ENCODE measurements around the gene BAHCC1.

Gene BAHCC1

DNA sequence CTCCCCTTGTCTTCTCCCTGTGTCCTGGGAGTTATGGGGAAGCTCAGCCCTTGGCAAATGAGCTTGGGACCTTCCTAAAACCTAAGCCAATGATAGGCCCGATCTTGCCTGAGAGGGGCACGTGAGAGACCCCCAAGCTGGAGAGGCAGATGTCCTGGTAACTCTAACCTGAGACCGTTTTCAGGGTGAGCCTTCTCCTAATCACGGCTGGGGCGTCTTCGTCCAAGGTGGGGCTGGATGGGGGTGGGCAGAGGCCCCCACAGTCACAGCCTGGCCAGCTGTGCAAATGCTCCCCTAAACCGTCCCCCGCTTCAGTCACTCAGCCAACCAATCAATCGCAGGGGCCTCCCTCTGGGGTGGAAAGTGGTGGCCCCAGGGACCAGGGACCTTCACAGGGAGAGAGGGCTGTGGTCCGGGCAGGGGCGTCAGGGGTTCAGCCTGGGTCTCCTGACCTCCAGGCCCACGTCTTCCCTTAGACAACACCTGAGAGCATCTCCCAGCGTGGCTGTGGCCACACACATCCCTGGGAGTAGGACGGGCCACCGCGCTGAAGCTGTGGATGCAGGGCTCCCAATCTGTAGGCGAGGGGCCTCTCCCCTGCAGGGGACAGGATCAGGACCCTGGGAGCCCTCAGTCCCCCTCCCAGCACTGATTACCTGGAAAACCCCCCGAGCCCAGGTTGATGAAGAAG is 86.7 kb downstream of the BAHCC1 start:
- no peaks in the 10 kb centered on the region for H4K20me1 ChIP-seq
- H3K9me3 ChIP-seq = no peaks in the 10 kb centered on the region
- peaks cover 87% of the 10 kb centered on the region for H3K4me1 ChIP-seq
- H3K36me3 ChIP-seq = no peaks in the 10 kb centered on the region
- H3K27me3 ChIP-seq = no peaks in the 10 kb centered on the region
- TF ChIP-seq Cebpa-rat (IDR thresholded peaks at IDR 0.05) = no peak
- H3K4me2 ChIP-seq = peak overlapping the region; percentile 96
- peak overlapping the region; percentile 99 for H3K27ac ChIP-seq
- peak overlapping the region; percentile 82 for H3K9ac ChIP-seq
- peak overlapping the region; percentile 67 for H3K4me3 ChIP-seq

GRCh38 chr17:81482673-81483072 is 87.4 kb downstream of the BAHCC1 start:
- TF ChIP-seq Cebpa-rat (IDR thresholded peaks at IDR 0.05) = no peak
- Histone ChIP-seq H3K4me2 (peak overlapping the region; percentile 96), H3K9me3 (no peaks in the 10 kb centered on the region), H3K9ac (peak overlapping the region; percentile 82), H3K27ac (peak overlapping the region; percentile 99), H4K20me1 (no peaks in the 10 kb centered on the region), H3K4me1 (peaks cover 92% of the 10 kb centered on the region), H3K27me3 (no peaks in the 10 kb centered on the region), H3K4me3 (peak overlapping the region; percentile 67), H3K36me3 (no peaks in the 10 kb centered on the region)

- H3K36me3 ChIP-seq = no peaks in the 10 kb centered on the region
- TF ChIP-seq Cebpa-rat (IDR thresholded peaks at IDR 0.05) = no peak
- peak overlapping the region; percentile 96 for H3K4me2 ChIP-seq
- H3K4me1 ChIP-seq = peaks cover 89% of the 10 kb centered on the region
- H3K4me3 ChIP-seq = peak overlapping the region; percentile 67
- H4K20me1 ChIP-seq = no peaks in the 10 kb centered on the region
- peak overlapping the region; percentile 99 for H3K27ac ChIP-seq
- H3K9me3 ChIP-seq = no peaks in the 10 kb centered on the region
- no peaks in the 10 kb centered on the region for H3K27me3 ChIP-seq
- H3K9ac ChIP-seq = peak overlapping the region; percentile 82
These were observed 88.0 kb downstream of the BAHCC1 start for GRCh38 chr17:81483085-81483861.

DNA sequence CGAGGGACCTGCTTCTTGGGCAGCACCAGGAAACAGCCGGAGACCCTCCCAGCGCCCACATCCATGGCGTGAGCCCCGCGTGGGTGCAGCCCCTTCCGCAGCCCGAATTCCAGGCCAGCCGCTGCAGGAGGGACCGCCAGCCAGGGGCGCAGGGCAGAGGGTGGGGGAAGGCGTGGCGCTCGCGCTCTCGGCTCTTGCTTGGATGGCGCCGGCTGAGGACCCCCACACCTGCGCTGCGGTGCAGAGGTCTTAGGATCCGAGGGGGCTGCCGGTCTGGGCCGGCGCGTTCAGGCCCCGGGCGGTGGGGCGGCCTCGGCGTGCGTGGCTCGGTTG is 88.6 kb downstream of the BAHCC1 start:
- Histone ChIP-seq H3K27me3 (no peaks in the 10 kb centered on the region), H3K4me2 (peak overlapping the region; percentile 96), H3K27ac (peak overlapping the region; percentile 99), H3K4me1 (peaks cover 92% of the 10 kb centered on the region), H3K9ac (peak overlapping the region; percentile 82), H3K36me3 (no peaks in the 10 kb centered on the region), H3K4me3 (peak overlapping the region; percentile 67), H4K20me1 (no peaks in the 10 kb centered on the region), H3K9me3 (no peaks in the 10 kb centered on the region)
- no peak for TF ChIP-seq Cebpa-rat (IDR thresholded peaks at IDR 0.05)

- H3K36me3 ChIP-seq = no peaks in the 10 kb centered on the region
- no peaks in the 10 kb centered on the region for H3K9me3 ChIP-seq
- TF ChIP-seq Cebpa-rat (IDR thresholded peaks at IDR 0.05) = no peak
- peak overlapping the region; percentile 67 for H3K4me3 ChIP-seq
- H3K4me1 ChIP-seq = peaks cover 92% of the 10 kb centered on the region
- peak overlapping the region; percentile 82 for H3K9ac ChIP-seq
- peak overlapping the region; percentile 99 for H3K27ac ChIP-seq
- no peaks in the 10 kb centered on the region for H4K20me1 ChIP-seq
- H3K4me2 ChIP-seq = peak overlapping the region; percentile 96
- no peaks in the 10 kb centered on the region for H3K27me3 ChIP-seq
These were observed 89.1 kb downstream of the BAHCC1 start for GRCh38 chr17:81484195-81484979.

GRCh38 chr17:81486199-81486810 is 91.0 kb downstream of the BAHCC1 start:
- Histone ChIP-seq H3K4me3 (peak overlapping the region; percentile 77), H3K27me3 (no peaks in the 10 kb centered on the region), H4K20me1 (no peaks in the 10 kb centered on the region), H3K27ac (peak overlapping the region; percentile 99), H3K9me3 (no peaks in the 10 kb centered on the region), H3K9ac (peak overlapping the region; percentile 95), H3K4me1 (peaks cover 92% of the 10 kb centered on the region), H3K36me3 (no peaks in the 10 kb centered on the region), H3K4me2 (peak overlapping the region; percentile 96)
- no peak for TF ChIP-seq Cebpa-rat (IDR thresholded peaks at IDR 0.05)

GRCh38 chr17:81487089-81487486 is 91.8 kb downstream of the BAHCC1 start:
- Histone ChIP-seq H3K36me3 (no peaks in the 10 kb centered on the region), H3K27me3 (no peaks in the 10 kb centered on the region), H3K27ac (peak overlapping the region; percentile 99), H4K20me1 (no peaks in the 10 kb centered on the region), H3K4me3 (peak overlapping the region; percentile 77), H3K9ac (peak overlapping the region; percentile 95), H3K4me2 (peak overlapping the region; percentile 96), H3K9me3 (no peaks in the 10 kb centered on the region), H3K4me1 (peaks cover 91% of the 10 kb centered on the region)
- TF ChIP-seq Cebpa-rat (IDR thresholded peaks at IDR 0.05) = no peak

DNA sequence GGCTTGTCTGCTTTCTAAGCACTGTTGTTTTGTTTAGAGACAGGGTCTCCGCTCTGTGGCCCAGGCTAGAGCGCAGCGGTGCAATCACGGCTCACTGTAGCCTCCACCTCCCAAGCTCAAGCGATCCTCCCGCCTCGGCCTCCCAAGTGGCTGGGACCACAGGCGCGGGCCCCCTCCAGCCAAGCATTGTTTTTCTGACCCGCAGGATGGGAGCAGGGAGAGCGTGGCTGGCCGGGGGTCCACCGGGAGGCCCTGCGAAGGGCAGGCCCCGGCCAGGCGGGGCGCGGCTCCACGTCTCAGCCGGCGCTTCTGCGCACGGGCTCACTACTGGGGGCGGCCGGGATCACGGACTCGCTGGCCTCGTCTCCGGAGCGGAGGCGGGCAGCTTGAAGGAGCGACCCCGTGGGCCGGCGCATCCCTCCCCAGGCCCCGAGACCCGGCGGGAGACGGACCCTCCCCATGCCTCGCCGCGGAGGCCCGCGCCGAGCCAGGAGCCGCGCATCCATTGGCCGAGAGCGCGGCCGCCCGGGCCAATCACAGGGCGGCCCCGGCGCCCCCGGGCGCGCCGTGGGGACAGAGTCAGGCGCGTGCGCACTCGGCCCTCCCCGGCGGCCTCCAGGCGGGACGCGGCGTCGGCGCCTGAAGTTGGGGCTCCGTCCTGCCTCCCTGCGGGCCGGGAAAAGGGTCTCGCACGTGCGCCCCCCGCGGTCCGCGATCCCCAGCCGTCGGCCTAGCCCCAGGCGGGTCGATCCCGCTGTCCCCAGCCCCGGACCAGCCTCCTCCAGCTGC is 92.4 kb downstream of the BAHCC1 start:
- Histone ChIP-seq H3K9ac (peak overlapping the region; percentile 95), H3K4me1 (peaks cover 91% of the 10 kb centered on the region), H3K4me2 (peak overlapping the region; percentile 96), H3K27ac (peak overlapping the region; percentile 99), H3K27me3 (no peaks in the 10 kb centered on the region), H3K9me3 (no peaks in the 10 kb centered on the region), H4K20me1 (no peaks in the 10 kb centered on the region), H3K36me3 (no peaks in the 10 kb centered on the region), H3K4me3 (peak overlapping the region; percentile 77)
- no peak for TF ChIP-seq Cebpa-rat (IDR thresholded peaks at IDR 0.05)
